GM21423 (cell line): ENCODE data around the gene GNG10.
"Not testable (repeated sequence)": the region's sequence is repeated elsewhere in the genome, so short reads cannot be mapped to it uniquely, and the experiment has no call there.

ENCODE experiments used
- ATAC-seq: cut with Tn5 transposase; IDR thresholded peaks from one replicate; pipeline ENCODE4 v1.9.1; 2021; ENCODE audit warnings: mild to moderate bottlenecking, moderate library complexity; ENCODE audit not compliant: unreplicated experiment

The GNG10 gene

GRCh38 chr9:111648066-111648465, 13.3 kb upstream of the GNG10 start:
- ATAC-seq: no peak

GRCh38 chr9:111649016-111649415, 12.4 kb upstream of the GNG10 start:
- ATAC-seq: no peak

- ATAC-seq: no peak
These were observed 4.4 kb upstream of the GNG10 start for GRCh38 chr9:111657051-111657450.

- ATAC-seq: no peak
These were observed 2.5 kb upstream of the GNG10 start for GRCh38 chr9:111658943-111659342.

- no peak for ATAC-seq
These were observed 1.7 kb upstream of the GNG10 start for GRCh38 chr9:111659691-111660090.

- ATAC-seq: peak; percentile 38
These were observed 557 bp downstream of the GNG10 start for GRCh38 chr9:111661802-111662521.

- peak; percentile 5 for ATAC-seq
These were observed 1.3 kb downstream of the GNG10 start for GRCh38 chr9:111662576-111663300.

GRCh38 chr9:111663301-111663823, 2.0 kb downstream of the GNG10 start:
- no peak for ATAC-seq

- no peak for ATAC-seq
These were observed 6.7 kb downstream of the GNG10 start for GRCh38 chr9:111668026-111668573.

- ATAC-seq: not testable (repeated sequence)
These were observed 7.2 kb downstream of the GNG10 start for GRCh38 chr9:111668601-111669000.

- ATAC-seq: no peak
These were observed 12.9 kb downstream of the GNG10 start for GRCh38 chr9:111674319-111674718.

- ATAC-seq: no peak
These were observed 14.7 kb downstream of the GNG10 start for GRCh38 chr9:111676116-111676515.

- ATAC-seq: no peak
These were observed 16.9 kb downstream of the GNG10 start for GRCh38 chr9:111678293-111678692.

- no peak for ATAC-seq
These were observed 17.8 kb downstream of the GNG10 start for GRCh38 chr9:111679199-111679598.

GRCh38 chr9:111683392-111683791, 22.0 kb downstream of the GNG10 start:
- ATAC-seq: no peak

- ATAC-seq: no peak
These were observed 30.4 kb downstream of the GNG10 start for GRCh38 chr9:111691672-111692329.

GRCh38 chr9:111696796-111697195, 35.4 kb downstream of the GNG10 start:
- ATAC-seq: no peak

- ATAC-seq: no peak
These were observed 39.4 kb downstream of the GNG10 start for GRCh38 chr9:111700776-111701175.

GRCh38 chr9:111704503-111704902, 43.1 kb downstream of the GNG10 start:
- no peak for ATAC-seq

GRCh38 chr9:111711548-111711947, 50.1 kb downstream of the GNG10 start:
- ATAC-seq: no peak

GRCh38 chr9:111712369-111712768, 51.0 kb downstream of the GNG10 start:
- ATAC-seq: no peak
